ENCODE data around the gene RTN4RL2. TPM values are rescaled to one million over a fixed set of nuclear protein-coding genes. Genes with fewer than 3 reads are reported as not detected.

Gene RTN4RL2
- total RNA-seq, 1 donor from 2014 or later, result 4.8 TPM

- ATAC-seq (no peak), DNase-seq (no peak)
- H3K27ac ChIP-seq, result no peak overlapping the region
- H3K27me3 ChIP-seq (ENCODE audit: low read depth), result no peaks in the 10 kb centered on the region
- H3K4me3 ChIP-seq, result no peak overlapping the region
- H3K9me3 ChIP-seq, result no peaks in the 10 kb centered on the region
- TF ChIP-seq, protein P1, sequence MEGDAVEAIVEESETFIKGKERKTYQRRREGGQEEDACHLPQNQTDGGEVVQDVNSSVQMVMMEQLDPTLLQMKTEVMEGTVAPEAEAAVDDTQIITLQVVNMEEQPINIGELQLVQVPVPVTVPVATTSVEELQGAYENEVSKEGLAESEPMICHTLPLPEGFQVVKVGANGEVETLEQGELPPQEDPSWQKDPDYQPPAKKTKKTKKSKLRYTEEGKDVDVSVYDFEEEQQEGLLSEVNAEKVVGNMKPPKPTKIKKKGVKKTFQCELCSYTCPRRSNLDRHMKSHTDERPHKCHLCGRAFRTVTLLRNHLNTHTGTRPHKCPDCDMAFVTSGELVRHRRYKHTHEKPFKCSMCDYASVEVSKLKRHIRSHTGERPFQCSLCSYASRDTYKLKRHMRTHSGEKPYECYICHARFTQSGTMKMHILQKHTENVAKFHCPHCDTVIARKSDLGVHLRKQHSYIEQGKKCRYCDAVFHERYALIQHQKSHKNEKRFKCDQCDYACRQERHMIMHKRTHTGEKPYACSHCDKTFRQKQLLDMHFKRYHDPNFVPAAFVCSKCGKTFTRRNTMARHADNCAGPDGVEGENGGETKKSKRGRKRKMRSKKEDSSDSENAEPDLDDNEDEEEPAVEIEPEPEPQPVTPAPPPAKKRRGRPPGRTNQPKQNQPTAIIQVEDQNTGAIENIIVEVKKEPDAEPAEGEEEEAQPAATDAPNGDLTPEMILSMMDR (IDR thresholded peaks at IDR 0.05), result no peak
- no peaks in the 10 kb centered on the region for H3K36me3 ChIP-seq
- intact Hi-C loops (cut with DNase I), result no loop called here
- H3K4me1 ChIP-seq, result no peaks in the 10 kb centered on the region
Observed at GRCh38 chr11:57466680-57467079, 6.4 kb downstream of the RTN4RL2 start.

DNA sequence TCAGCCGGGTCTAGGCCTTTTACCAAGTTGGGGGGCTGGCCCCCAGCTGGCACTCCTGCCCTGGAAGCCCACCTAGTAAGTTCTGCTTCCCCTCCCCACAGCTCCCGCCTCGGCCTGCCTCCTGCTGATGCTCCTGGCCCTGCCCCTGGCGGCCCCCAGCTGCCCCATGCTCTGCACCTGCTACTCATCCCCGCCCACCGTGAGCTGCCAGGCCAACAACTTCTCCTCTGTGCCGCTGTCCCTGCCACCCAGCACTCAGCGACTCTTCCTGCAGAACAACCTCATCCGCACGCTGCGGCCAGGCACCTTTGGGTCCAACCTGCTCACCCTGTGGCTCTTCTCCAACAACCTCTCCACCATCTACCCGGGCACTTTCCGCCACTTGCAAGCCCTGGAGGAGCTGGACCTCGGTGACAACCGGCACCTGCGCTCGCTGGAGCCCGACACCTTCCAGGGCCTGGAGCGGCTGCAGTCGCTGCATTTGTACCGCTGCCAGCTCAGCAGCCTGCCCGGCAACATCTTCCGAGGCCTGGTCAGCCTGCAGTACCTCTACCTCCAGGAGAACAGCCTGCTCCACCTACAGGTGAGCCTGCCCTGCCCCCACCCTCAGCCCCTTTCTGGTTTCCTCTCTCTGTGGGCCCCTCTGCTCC, 7.3 kb downstream of the RTN4RL2 start:
- H3K36me3 ChIP-seq, result no peaks in the 10 kb centered on the region
- no peak overlapping the region for H3K27ac ChIP-seq
- intact Hi-C loops (cut with DNase I), result no loop called here
- H3K4me1 ChIP-seq, result no peaks in the 10 kb centered on the region
- TF ChIP-seq, protein P1 (IDR thresholded peaks at IDR 0.05), result no peak
- ATAC-seq, result no peak
- H3K4me3 ChIP-seq, result no peak overlapping the region
- H3K9me3 ChIP-seq, result no peaks in the 10 kb centered on the region
- no peaks in the 10 kb centered on the region for H3K27me3 ChIP-seq (ENCODE audit: low read depth)
- DNase-seq, result no peak

- Histone ChIP-seq H3K27ac (no peak overlapping the region), H3K4me3 (no peak overlapping the region), H3K27me3 (ENCODE audit: low read depth) (no peaks in the 10 kb centered on the region), H3K4me1 (no peaks in the 10 kb centered on the region), H3K9me3 (no peaks in the 10 kb centered on the region), H3K36me3 (no peaks in the 10 kb centered on the region)
- TF ChIP-seq, protein P1 (IDR thresholded peaks at IDR 0.05), result no peak
- no peak for ATAC-seq
- no peak for DNase-seq
- intact Hi-C loops (cut with DNase I), result no loop called here
Observed at GRCh38 chr11:57468276-57468675, 7.9 kb downstream of the RTN4RL2 start.

DNA sequence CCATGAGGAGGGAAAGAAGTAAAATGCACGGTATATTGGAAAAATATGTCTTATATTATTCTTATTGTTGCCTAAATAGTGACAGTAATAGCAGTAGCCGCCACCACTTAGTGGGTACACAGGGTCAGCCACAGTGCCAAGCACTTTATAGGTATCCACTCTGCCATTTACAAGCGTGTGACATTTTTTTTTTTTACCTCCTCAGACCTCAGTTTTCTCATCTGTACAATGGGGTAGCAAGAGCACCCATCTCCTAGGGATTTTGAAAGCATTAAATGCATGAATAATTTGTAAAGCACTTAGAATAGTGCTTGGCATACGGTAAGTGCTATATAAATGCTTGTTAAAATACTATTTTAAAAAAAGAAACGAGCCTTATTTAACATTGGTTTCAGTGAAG, 8.9 kb downstream of the RTN4RL2 start:
- H3K4me3 ChIP-seq, result no peak overlapping the region
- TF ChIP-seq, protein P1 (IDR thresholded peaks at IDR 0.05), result no peak
- intact Hi-C loops (cut with DNase I), result no loop called here

DNA sequence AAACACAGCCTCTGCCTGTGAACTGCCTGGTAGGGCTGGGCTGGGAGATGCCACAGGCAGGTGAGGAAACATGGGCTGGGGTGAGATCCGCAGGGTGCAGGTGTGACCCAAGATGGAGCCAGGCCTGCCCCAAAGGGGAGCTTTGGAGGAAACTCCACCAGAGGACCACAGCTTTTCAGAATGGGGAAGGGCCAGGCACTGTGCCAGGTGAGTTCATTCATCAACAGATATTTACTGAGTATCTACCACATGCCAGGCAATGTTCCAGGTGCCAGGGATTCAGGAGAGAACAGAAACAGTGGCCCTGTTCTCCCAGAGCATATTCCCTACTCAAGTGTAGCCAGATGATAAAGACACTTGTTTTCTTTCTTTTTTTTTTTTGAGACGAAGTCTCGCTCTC, 11.2 kb downstream of the RTN4RL2 start:
- Histone ChIP-seq H3K4me3 (no peak overlapping the region), H3K4me1 (peaks cover 9% of the 10 kb centered on the region), H3K9me3 (no peaks in the 10 kb centered on the region), H3K27me3 (ENCODE audit: low read depth) (peaks cover 7% of the 10 kb centered on the region), H3K27ac (no peak overlapping the region), H3K36me3 (no peaks in the 10 kb centered on the region)
- no peak for ATAC-seq
- no peak for DNase-seq
- intact Hi-C loops (cut with DNase I), result no loop called here
- TF ChIP-seq, protein P1 (IDR thresholded peaks at IDR 0.05), result no peak

More for the DNA sequence above, 8.9 kb downstream of the RTN4RL2 start:
- Histone ChIP-seq H3K27me3 (ENCODE audit: low read depth) (no peaks in the 10 kb centered on the region), H3K27ac (no peak overlapping the region), H3K4me1 (no peaks in the 10 kb centered on the region), H3K36me3 (no peaks in the 10 kb centered on the region), H3K9me3 (no peaks in the 10 kb centered on the region)
- DNase-seq (no peak), ATAC-seq (no peak)
